Osteocyte (in vitro differentiated cells): Measurements from ENCODE around the gene ADPGK. TPM values are rescaled to one million over a fixed set of nuclear protein-coding genes. Genes with fewer than 3 reads are reported as not detected.
"Not testable (repeated sequence)": the region's sequence is repeated elsewhere in the genome, so short reads cannot be mapped to it uniquely, and the experiment has no call there.

Experiments
- DNase-seq: peaks from one replicate; pipeline ENCODE4 v3.0.0; 2021; ENCODE audit warnings: mixed read lengths; ENCODE audit not compliant: unreplicated experiment; ENCODE audit errors: extremely low spot score
- H3K27ac Mint-ChIP-seq: one replicate; pipeline ENCODE4 v1.8.0; 2021; ENCODE audit warnings: mild to moderate bottlenecking, mixed read lengths; ENCODE audit not compliant: unreplicated experiment
- H3K27me3 Mint-ChIP-seq: one replicate; pipeline ENCODE4 v1.8.0; 2021; ENCODE audit warnings: mixed read lengths; ENCODE audit not compliant: unreplicated experiment
- H3K36me3 Mint-ChIP-seq: one replicate; pipeline ENCODE4 v1.8.0; 2021; ENCODE audit warnings: mixed read lengths; ENCODE audit not compliant: unreplicated experiment
- H3K4me1 Mint-ChIP-seq: one replicate; pipeline ENCODE4 v1.8.0; 2021; ENCODE audit warnings: mixed read lengths; ENCODE audit not compliant: unreplicated experiment
- H3K4me3 Mint-ChIP-seq: one replicate; pipeline ENCODE4 v1.8.0; 2021; ENCODE audit warnings: mild to moderate bottlenecking, moderate library complexity, mixed read lengths; ENCODE audit not compliant: unreplicated experiment
- H3K9me3 Mint-ChIP-seq: one replicate; pipeline ENCODE4 v1.8.0; 2021; ENCODE audit warnings: mixed read lengths; ENCODE audit not compliant: unreplicated experiment
- CTCF ChIP-seq: fragments of 200-600 bp; sonication (generic); IDR thresholded peaks from 2 replicates; pipeline ENCODE4 v1.5.0; 2021; ENCODE audit warnings: antibody characterized with exemption, mild to moderate bottlenecking, moderate library complexity
- total RNA-seq: library from RNA; stranded (reverse); gene quantifications from 2 replicates; pipeline ENCODE4 v1.2.1, GENCODE V29; 2021

The ADPGK gene
- total RNA-seq, 1 donor from 2014 or later = 45.6 TPM

- DNase-seq = no peak
- no peak overlapping the region for H3K4me3 Mint-ChIP-seq
- no peaks in the 10 kb centered on the region for H3K27me3 Mint-ChIP-seq
- peaks cover 58% of the 10 kb centered on the region for H3K36me3 Mint-ChIP-seq
- TF ChIP-seq CTCF = no peak
- H3K27ac Mint-ChIP-seq = no peak overlapping the region
- H3K4me1 Mint-ChIP-seq = no peaks in the 10 kb centered on the region
- no peaks in the 10 kb centered on the region for H3K9me3 Mint-ChIP-seq
Observed at GRCh38 chr15:72735111-72735510, 48.4 kb downstream of the ADPGK start.

- no peaks in the 10 kb centered on the region for H3K27me3 Mint-ChIP-seq
- no peak overlapping the region for H3K4me3 Mint-ChIP-seq
- TF ChIP-seq CTCF = no peak
- no peak overlapping the region for H3K27ac Mint-ChIP-seq
- H3K9me3 Mint-ChIP-seq = no peaks in the 10 kb centered on the region
- no peak for DNase-seq
- no peaks in the 10 kb centered on the region for H3K4me1 Mint-ChIP-seq
- H3K36me3 Mint-ChIP-seq = peaks cover 49% of the 10 kb centered on the region
Observed at GRCh38 chr15:72733941-72734738, 49.4 kb downstream of the ADPGK start.

GRCh38 chr15:72732516-72732915 is 51.0 kb downstream of the ADPGK start:
- Mint-ChIP-seq H3K36me3 (peaks cover 40% of the 10 kb centered on the region), H3K4me1 (no peaks in the 10 kb centered on the region), H3K9me3 (no peaks in the 10 kb centered on the region), H3K4me3 (no peak overlapping the region), H3K27me3 (no peaks in the 10 kb centered on the region), H3K27ac (no peak overlapping the region)
- no peak for DNase-seq
- TF ChIP-seq CTCF = no peak

- Mint-ChIP-seq H3K27me3 (no peaks in the 10 kb centered on the region), H3K27ac (no peak overlapping the region), H3K4me3 (no peak overlapping the region), H3K4me1 (no peaks in the 10 kb centered on the region), H3K36me3 (peaks cover 36% of the 10 kb centered on the region), H3K9me3 (no peaks in the 10 kb centered on the region)
- no peak for TF ChIP-seq CTCF
- DNase-seq = no peak
Observed at GRCh38 chr15:72732086-72732485, 51.5 kb downstream of the ADPGK start.

GRCh38 chr15:72728821-72729220 is 54.7 kb downstream of the ADPGK start:
- no peak overlapping the region for H3K27ac Mint-ChIP-seq
- H3K4me3 Mint-ChIP-seq = no peak overlapping the region
- H3K9me3 Mint-ChIP-seq = no peaks in the 10 kb centered on the region
- no peak for TF ChIP-seq CTCF
- no peaks in the 10 kb centered on the region for H3K27me3 Mint-ChIP-seq
- peaks cover 28% of the 10 kb centered on the region for H3K36me3 Mint-ChIP-seq
- DNase-seq = no peak
- no peaks in the 10 kb centered on the region for H3K4me1 Mint-ChIP-seq

GRCh38 chr15:72728249-72728648 is 55.3 kb downstream of the ADPGK start:
- H3K36me3 Mint-ChIP-seq = peaks cover 28% of the 10 kb centered on the region
- H3K27me3 Mint-ChIP-seq, H3K4me1 Mint-ChIP-seq, H3K9me3 Mint-ChIP-seq, H3K27ac Mint-ChIP-seq, DNase-seq, H3K4me3 Mint-ChIP-seq: not testable (repeated sequence)
